GM18909 (cell line): ENCODE data around the gene COL2A1.

ENCODE experiments used
- ATAC-seq: cut with Tn5 transposase; IDR thresholded peaks from one replicate; pipeline ENCODE4 v1.9.1; 2021; ENCODE audit warnings: mild to moderate bottlenecking; ENCODE audit not compliant: unreplicated experiment, poor library complexity

COL2A1 gene

DNA sequence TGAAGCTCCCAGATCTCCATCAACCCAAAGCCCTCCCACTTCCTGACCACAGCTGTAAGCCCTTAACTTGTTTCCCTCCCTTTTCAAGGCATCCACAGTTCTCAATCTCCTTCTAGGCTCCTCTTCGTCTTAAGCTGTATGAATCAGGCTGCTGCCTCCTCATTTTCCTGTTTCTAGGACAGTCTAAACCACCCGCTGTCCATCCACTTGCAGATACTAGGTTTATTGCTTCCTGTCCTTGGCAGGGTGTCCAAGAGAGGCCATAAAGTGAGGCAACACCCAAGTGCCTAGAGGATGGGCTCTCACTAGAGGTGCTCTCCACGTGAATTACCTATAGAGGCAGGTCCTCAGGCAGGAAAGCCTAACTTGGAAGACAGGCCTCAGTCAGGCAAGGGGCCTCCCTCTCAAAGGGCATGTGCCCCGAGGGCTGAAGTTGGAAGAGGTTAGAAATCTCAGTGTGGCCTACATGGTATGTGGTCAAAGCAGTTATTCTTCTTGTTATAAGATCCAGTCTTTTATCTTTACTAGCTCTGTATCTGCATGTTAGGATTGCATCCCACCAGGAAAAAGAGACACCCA is 49.7 kb downstream of the COL2A1 start:
- ATAC-seq: no peak

GRCh38 chr12:47954058-47954457 is 50.2 kb downstream of the COL2A1 start:
- ATAC-seq: no peak

- ATAC-seq: no peak
These were observed 53.3 kb downstream of the COL2A1 start for GRCh38 chr12:47950856-47951468.

DNA sequence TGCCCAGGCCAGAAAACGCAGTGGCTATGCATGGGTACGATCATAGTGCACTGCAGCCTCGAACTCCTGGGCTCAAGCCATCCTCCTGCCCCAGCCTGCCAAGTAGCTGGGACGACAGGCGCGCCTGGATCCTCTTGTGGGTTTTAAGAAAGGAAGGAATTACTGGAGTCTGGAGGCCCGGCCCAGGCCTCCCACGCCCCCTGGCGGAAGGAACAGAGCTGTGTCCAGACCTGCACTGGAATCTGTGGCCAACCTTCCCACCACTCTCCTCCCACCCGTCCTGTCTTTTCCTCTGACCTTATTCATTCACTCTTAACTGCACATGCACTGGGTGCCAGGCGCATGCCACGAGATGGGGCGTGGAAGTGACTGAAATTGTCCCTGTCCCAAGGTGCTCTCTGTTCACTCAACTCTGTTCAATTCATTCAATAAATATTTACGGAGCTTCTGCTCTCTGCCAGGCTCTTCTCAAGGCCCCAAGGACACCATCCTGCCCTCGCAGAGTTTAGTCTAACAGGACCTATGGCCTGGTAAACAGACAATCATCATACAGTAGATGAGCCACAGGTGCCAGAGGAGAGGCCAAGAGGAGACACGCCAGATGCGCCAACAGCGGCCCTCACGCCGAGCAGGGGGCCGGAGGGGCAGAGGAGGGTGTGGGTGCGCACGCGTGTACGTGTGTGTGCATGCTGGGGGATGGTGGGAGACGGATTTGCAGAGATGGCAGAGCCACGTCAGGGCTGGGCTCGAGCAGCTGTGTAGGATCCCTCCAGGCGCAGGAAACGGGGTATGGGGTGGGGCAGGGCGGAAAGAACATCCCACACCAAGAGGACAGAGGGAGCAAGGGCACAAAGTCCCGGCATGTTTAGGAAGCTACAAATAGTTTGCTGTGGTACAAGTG is 54.6 kb downstream of the COL2A1 start:
- no peak for ATAC-seq

DNA sequence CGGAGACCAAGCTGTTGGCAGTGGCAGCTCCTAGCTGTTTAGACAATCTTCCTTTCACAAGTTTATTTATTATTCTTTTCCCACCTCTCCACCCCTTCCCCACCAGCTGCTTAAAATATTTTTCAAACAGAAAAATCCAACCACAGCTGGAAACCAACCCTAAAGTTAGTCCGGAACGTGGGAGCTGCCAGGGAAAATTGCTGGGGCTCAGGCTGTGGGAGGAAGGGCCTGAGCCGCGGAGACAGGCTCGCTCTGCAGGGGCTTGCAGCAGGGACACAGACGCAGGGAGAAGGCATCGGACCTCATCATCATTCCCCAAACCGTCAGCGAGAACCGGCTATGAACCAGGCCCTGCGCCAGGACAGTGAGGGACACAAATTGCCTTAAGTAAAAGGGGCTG is 56.9 kb downstream of the COL2A1 start:
- no peak for ATAC-seq

DNA sequence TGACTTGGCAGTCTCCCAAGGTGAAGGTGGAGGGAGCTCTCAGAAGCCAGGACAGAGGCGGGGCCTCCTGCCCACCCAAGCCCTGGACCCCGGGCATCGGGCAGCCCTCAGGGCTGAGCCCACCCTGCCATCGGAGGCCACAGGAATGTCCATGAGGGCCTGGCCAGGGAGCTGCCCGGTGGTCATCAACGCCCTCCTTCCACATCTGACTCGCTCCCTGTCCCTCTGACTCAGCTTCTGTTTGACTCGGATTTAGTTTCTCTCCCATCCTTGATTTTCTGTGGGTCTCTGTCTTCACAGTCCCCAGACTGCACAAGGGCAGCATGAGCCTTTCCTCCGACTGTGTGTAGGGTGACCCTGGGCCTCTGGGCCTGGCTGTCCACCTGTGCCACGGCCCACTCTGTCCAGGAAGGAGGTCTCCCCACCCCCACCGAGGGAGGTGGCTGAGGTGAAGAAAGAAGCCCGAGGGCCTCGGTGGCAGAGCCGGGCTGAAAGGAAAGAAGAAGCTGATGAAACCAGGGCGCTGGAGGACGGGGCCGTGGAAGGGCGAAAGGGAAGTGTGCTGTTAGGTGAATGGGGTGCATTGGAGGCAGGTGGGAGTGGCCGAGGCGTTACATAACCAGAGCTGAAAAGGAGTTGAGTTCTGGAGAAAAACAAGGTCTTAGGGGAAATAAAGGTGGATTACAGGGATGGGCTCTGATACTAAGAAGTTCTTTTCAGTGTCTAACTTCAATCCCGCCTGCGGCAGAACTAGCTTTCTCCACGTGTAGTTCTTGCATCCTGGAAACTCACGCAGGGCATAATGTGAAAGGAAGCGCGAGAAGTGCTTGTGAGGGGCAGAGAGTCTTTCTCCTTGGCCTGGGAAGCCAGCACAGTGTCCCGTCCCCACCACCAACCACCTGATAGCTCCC is 57.6 kb downstream of the COL2A1 start:
- ATAC-seq: no peak

DNA sequence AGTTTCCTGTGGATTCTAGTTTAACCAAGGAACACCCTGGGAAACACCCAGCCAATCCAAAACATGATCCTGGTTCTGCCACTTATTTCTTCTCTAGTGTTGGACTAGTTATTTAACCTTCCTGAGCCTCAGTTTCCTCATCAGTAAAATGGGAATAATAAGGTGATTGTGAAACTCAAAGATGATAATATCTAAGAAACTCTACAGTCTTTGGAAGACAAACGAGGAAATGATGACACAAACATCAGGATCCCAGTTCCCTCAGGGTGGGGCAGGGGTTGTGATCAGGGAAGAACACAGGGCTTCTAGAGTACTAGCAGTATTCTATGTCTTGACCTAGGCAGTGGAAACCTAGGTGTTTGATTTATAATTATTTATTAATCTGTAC is 58.9 kb downstream of the COL2A1 start:
- no peak for ATAC-seq

- no peak for ATAC-seq
These were observed 59.5 kb downstream of the COL2A1 start for GRCh38 chr12:47944685-47945340.

DNA sequence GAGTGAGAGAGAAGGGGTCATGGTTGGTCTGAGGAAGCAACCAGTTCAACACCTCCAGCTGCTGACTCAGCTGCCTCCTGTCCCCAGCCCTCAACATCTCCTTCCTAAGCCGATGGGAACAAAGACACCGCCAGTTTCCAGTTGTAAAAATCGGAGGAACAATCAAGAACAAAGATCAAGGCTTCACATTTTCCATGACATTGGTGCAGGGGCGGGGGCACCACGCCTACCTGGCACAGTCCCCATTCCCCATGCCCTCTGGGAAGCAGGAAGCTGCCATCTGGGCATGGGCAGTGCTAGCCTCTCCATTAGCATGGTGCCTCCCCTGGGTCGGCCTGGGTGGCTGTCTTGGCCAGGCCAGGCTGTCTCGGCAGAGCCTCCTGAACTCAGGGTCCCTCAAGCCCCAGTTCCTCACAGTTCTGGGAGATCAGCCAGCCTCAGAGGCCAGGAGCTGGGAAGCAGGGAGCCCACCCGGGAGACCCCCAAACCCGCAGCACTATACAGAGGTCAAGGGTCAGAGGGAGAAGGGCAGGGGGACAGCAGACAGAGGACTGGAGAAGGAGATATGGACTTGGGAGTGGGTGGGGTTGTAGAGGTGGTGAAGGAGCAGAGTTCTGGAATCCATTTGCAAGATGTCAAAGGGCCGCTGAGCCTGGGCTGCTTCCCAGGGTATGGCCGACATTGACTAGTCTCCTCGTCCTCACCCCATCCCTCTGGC is 60.5 kb downstream of the COL2A1 start:
- ATAC-seq: no peak

DNA sequence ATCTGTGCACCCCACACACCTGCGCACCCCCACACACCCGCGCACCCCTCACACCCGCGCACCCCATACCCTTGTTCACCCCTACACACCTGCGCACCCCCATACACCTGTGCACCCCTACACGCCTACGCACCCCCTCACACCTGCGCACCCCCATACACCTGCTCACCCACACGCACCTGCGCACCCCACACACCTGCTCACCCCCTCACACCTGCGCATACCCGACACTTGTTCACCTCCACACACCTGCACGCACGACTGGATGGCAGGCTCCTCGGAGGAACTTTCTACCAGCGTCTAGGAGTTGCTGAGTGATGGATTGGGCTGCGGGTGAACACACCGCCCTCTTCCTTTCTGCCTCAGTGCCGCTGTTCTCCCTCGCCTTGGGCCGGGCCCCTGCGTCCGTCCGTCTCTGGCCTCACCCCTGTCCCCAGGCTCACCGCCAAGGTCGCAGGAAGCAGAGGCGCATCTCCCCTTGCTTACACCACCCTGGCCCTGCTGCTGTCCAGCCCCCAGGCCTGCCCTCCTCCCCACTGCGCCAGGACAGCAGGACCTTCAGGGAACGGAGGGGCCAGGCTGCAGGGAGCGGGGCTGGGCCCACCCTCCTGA is 61.6 kb downstream of the COL2A1 start:
- ATAC-seq: no peak

GRCh38 chr12:47941871-47942613 is 62.2 kb downstream of the COL2A1 start:
- no peak for ATAC-seq

DNA sequence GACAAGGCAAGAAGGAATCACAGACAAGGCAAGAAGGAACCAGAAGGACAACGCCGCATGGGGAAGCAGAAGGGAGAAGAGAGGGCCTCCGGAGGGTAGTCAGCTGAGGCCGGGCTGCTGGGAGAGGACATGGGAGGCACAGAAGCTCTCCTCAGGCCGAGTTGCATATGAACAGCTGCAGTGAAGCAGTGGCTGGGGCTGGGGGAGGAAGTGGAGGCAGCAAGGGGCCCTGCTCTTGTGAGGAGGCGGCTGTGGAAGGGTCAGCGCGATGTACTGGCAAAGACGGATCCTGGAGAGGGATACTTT is 62.8 kb downstream of the COL2A1 start:
- ATAC-seq: no peak

DNA sequence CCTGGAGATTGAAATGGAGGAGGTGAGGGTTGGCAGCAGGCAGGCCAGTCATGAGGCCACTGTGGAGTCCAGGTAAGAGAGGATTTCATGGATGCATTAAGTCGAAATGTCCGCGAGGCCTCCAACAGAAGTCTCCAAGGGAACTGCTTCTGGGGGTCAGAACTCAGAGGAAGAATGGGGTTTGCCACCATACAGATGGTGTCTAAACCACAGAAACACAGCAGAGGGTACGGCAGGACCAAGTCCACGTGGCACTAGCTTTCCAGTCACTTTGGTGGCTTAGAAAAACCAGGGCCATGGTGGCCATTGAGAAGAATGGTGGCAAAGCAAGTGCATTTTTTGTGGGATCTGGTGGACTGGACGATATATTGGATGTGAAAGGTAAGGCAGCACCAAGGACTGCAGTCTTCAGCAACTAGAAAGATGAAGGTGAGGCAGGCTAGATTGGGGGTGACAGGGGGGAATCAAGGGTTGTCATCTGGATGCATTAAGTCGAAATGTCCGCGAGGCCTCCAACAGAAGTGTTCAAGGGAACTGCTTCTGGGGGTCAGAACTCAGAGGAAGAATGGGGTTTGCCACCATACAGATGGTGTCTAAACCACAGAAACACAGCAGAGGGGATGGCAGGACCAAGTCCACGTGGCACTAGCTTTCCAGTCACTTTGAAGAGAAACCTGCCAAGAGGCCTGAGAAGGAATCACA is 63.4 kb downstream of the COL2A1 start:
- no peak for ATAC-seq

DNA sequence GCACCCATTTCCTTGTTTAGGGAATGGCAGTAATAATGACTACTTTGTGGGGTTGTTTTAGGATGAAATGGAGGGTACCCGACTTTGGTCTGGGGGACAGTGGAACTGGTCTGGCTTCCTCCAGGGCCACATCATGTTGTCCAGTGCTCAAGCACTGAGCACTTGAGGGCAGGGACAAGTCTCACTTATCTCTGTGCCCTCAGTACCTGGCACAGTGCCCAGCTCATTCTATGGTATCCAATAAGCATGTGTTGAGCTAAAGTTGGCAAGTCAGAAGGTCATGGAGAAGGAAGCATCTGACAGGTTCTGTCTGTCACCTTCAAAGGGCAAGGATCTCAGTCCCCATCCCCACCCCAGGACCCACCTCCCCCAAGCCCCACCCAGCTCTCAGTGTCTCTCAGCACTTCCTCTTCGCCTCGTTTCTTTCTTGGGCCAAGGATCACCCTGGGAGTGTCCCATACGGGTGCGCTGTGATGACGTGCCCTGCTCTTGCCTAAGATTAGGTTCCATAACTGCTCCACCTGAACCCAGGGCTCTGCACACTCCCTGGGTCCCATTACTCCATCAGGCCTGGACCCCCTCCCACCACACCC is 65.2 kb downstream of the COL2A1 start:
- no peak for ATAC-seq

DNA sequence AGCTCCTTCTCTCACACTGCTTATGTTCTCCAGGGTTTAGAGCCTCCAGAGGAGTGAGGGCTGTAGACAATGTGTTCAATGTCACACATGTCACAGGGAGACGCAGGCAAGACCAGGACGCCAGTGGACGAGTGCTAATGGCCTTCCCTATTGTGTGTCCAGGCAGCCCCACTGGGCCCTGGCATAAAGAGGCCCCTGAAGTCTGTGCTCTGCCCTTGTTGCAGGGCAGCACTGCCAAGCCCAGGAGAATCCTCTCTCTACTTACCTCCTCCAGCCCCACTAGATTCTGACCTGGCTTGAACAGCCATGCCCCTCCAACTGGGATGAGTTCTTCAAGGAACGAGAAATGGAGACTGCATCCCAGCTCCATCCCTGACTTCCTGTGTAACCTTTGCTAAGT is 65.7 kb downstream of the COL2A1 start:
- no peak for ATAC-seq

DNA sequence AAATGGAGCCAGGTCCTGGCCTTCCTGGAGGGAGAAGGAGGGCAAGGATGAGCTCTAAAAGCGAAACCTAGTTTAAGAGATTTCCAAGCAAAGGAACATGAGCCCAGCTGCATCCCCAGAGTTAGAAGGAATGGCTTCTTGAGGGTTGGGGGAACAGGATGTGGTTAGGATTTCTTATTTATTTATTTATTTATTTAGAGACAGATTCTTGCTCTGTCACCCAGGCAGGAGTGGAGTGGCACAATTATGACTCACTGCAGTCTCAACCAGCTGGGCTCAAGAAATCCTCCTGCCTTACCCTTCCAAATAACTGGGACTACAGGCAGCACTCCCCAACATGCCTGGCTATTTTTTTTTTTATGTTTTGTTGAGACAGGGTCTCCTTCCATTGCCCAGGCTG is 66.2 kb downstream of the COL2A1 start:
- ATAC-seq: no peak

- ATAC-seq: no peak
These were observed 69.1 kb downstream of the COL2A1 start for GRCh38 chr12:47935184-47935583.

GRCh38 chr12:47931187-47931586 is 73.1 kb downstream of the COL2A1 start:
- ATAC-seq: no peak
